NCI-H2227 treated with DMSO at 0.1 percent for 48 hours (cell line): ENCODE data around the gene CCDC85C.

Source experiments
- DNase-seq: peaks from one replicate; lab custom pipeline; 2025; lab: John Stamatoyannopoulos, UW

The CCDC85C gene

GRCh38 chr14:99511421-99512109 lies 92.4 kb downstream of the CCDC85C start:
- DNase-seq, result no peak

GRCh38 chr14:99510556-99511139 lies 93.4 kb downstream of the CCDC85C start:
- no peak for DNase-seq

- no peak for DNase-seq
These were observed 94.0 kb downstream of the CCDC85C start for GRCh38 chr14:99509871-99510555.

- no peak for DNase-seq
These were observed 94.9 kb downstream of the CCDC85C start for GRCh38 chr14:99508896-99509629.

- DNase-seq, result no peak
These were observed 96.0 kb downstream of the CCDC85C start for GRCh38 chr14:99507860-99508640.

- no peak for DNase-seq
These were observed 97.7 kb downstream of the CCDC85C start for GRCh38 chr14:99506276-99506675.

GRCh38 chr14:99505089-99505488 lies 98.9 kb downstream of the CCDC85C start:
- no peak for DNase-seq

GRCh38 chr14:99503848-99504453 lies 100.1 kb downstream of the CCDC85C start:
- DNase-seq, result no peak

GRCh38 chr14:99502989-99503421 lies 101.0 kb downstream of the CCDC85C start:
- DNase-seq, result no peak

GRCh38 chr14:99497894-99498293 lies 106.1 kb downstream of the CCDC85C start:
- DNase-seq, result no peak

- DNase-seq, result no peak
These were observed 106.7 kb downstream of the CCDC85C start for GRCh38 chr14:99497341-99497740.

GRCh38 chr14:99484106-99484505 lies 119.9 kb downstream of the CCDC85C start:
- DNase-seq, result no peak

GRCh38 chr14:99481745-99482099 lies 122.3 kb downstream of the CCDC85C start:
- no peak for DNase-seq

- peak; percentile 100 for DNase-seq
These were observed 122.9 kb downstream of the CCDC85C start, which contains the start of gene CCNK for GRCh38 chr14:99480917-99481744. CCNK (plus strand) TSS chr14:99481409; CDS start chr14:99492678, 11,269 bp downstream.

GRCh38 chr14:99479906-99480869 lies 123.8 kb downstream of the CCDC85C start, which contains the start of gene SETD3:
SETD3 (minus strand) TSS chr14:99480859; CDS start chr14:99465805, 15,054 bp downstream.
- no peak for DNase-seq

GRCh38 chr14:99479160-99479905 lies 124.7 kb downstream of the CCDC85C start:
- no peak for DNase-seq

GRCh38 chr14:99478128-99478527 lies 125.9 kb downstream of the CCDC85C start:
- DNase-seq, result no peak

- no peak for DNase-seq
These were observed 127.1 kb downstream of the CCDC85C start for GRCh38 chr14:99476864-99477263.
